CD4-positive, alpha-beta T cell (primary cell): ENCODE data around the gene TMEM150B. TPM values are rescaled to one million over a fixed set of nuclear protein-coding genes. Genes with fewer than 3 reads are reported as not detected.

Source experiments
- ATAC-seq: fragments of 200-7000 bp; cut with Tn5 transposase; one replicate; pipeline ENCODE4 v1.10.0; 2022; ENCODE audit warnings: mild to moderate bottlenecking; ENCODE audit not compliant: poor library complexity
- CTCF ChIA-PET: fragments of 350-600 bp; sonication (Branson Sonifier 250); formaldehyde crosslinking; loops from one replicate; lab custom pipeline; 2021; ENCODE audit warnings: antibody characterized with exemption, inconsistent platforms; lab: Charles Lee
- POLR2A ChIA-PET: fragments of 350-600 bp; sonication (Branson Sonifier 250); formaldehyde crosslinking; loops from one replicate; lab custom pipeline; 2021; ENCODE audit warnings: antibody characterized with exemption, inconsistent platforms; lab: Charles Lee
- DNase-seq, 14 experiments: peaks; one replicate each; pipeline ENCODE4 v3.0.0-alpha.2; 2013 to 2020; ENCODE audit warnings: mixed read lengths in 2 of 14
- H3K27ac ChIP-seq, 2 donors: one replicate each; pipeline versions ENCODE4 v1.5.1 to v1.7.0; 2013; ENCODE audit warnings: low read length in 2 of 2, low read depth in 1 of 2, mild to moderate bottlenecking in 1 of 2
- H3K27me3 ChIP-seq, 2 experiments: 1 replicate in 1 of 2; 2 replicates in 1 of 2; pipeline versions ENCODE4 v1.6.1 to v1.7.0; 2013; ENCODE audit warnings: low read length in 2 of 2, control low read depth in 1 of 2, mild to moderate bottlenecking in 1 of 2, moderate library complexity in 1 of 2; ENCODE audit not compliant: insufficient read depth in 2 of 2, control insufficient read depth in 1 of 2
- H3K36me3 ChIP-seq: one replicate; pipeline ENCODE4 v1.6.1; 2013; ENCODE audit warnings: low read length, control low read depth; ENCODE audit not compliant: insufficient read depth
- H3K4me1 ChIP-seq: one replicate; pipeline ENCODE4 v1.6.1; 2013; ENCODE audit warnings: low read length, control low read depth; ENCODE audit not compliant: insufficient read depth
- H3K4me3 ChIP-seq: one replicate; pipeline ENCODE4 v1.5.1; 2013; ENCODE audit warnings: mild to moderate bottlenecking, low read length, moderate library complexity
- H3K9me3 ChIP-seq, 2 experiments: 1 replicate in 1 of 2; 2 replicates in 1 of 2; pipeline versions ENCODE4 v1.6.1 to v1.7.0; 2013; ENCODE audit warnings: low read length in 2 of 2, mild to moderate bottlenecking in 2 of 2, control low read depth in 1 of 2, moderate library complexity in 1 of 2; ENCODE audit not compliant: control insufficient read depth in 1 of 2, insufficient read depth in 1 of 2
- H3K27ac Mint-ChIP-seq: one replicate; pipeline ENCODE4 v1.8.0; 2020; ENCODE audit warnings: mixed read lengths
- H3K27me3 Mint-ChIP-seq: one replicate; pipeline ENCODE4 v1.8.0; 2021; ENCODE audit warnings: mixed read lengths
- H3K36me3 Mint-ChIP-seq: one replicate; pipeline ENCODE4 v1.8.0; 2021; ENCODE audit warnings: low read depth, mixed read lengths
- H3K4me1 Mint-ChIP-seq: one replicate; pipeline ENCODE4 v1.8.0; 2021; ENCODE audit warnings: low read depth, mixed read lengths
- H3K4me3 Mint-ChIP-seq: one replicate; pipeline ENCODE4 v1.8.0; 2020; ENCODE audit warnings: mild to moderate bottlenecking, mixed read lengths
- H3K9me3 Mint-ChIP-seq: one replicate; pipeline ENCODE4 v1.8.0; 2020; ENCODE audit warnings: mixed read lengths
- CTCF ChIP-seq: fragments of 200-600 bp; IDR thresholded peaks from one replicate; pipeline ENCODE4 v1.8.0; 2022; ENCODE audit warnings: antibody characterized with exemption, mild to moderate bottlenecking
- intact Hi-C, 2 experiments: fragments of 100-400 bp; cut with DNase I in 1 of 2; cut with micrococcal nuclease in 1 of 2; formaldehyde crosslinking; loops; one replicate each; pipeline versions ENCODE4 v1.15.1 to v1.9.0; 2023 to 2025; cut with DNase I, micrococcal nuclease
- total RNA-seq, 174 experiments: library from RNA in 2 of 174; stranded (reverse) in 2 of 174; gene quantifications; one replicate each; pipeline ENCODE4 v1.2.3 and lab custom pipeline; 2021 to 2026

Gene TMEM150B
- total RNA-seq, 2 experiments from 2014 or later: not detected

GRCh38 chr19:55368701-55369563, 43.8 kb upstream of the TMEM150B start:
- H3K9me3 ChIP-seq: peaks cover 0 to 28% of the 10 kb centered on the region in 2 experiments
- Mint-ChIP-seq H3K9me3 (no peaks in the 10 kb centered on the region), H3K36me3 (no peaks in the 10 kb centered on the region), H3K27me3 (peaks cover 44% of the 10 kb centered on the region), H3K27ac (no peak overlapping the region), H3K4me1 (peaks cover 5% of the 10 kb centered on the region), H3K4me3 (peak overlapping the region; percentile 45)
- no peaks in the 10 kb centered on the region for H3K36me3 ChIP-seq
- no peak for ATAC-seq
- no peak overlapping the region for H3K4me3 ChIP-seq
- peak in 2 of 14 experiments; percentile 13 to 32 for DNase-seq
- ChIA-PET POLR2A (interaction anchor here (0.8 to 1.6 kb wide), 7 partner anchors 14 to 109 kb away, joined by 3 to 7 read pairs (median 3); partner anchors contain the start of genes KMT5C, UBE2S and ZNF628), CTCF (no interaction called here)
- H3K27me3 ChIP-seq: peaks cover 49 to 52% of the 10 kb centered on the region in 2 experiments
- TF ChIP-seq CTCF: no peak
- peaks cover 18% of the 10 kb centered on the region for H3K4me1 ChIP-seq
- intact Hi-C loops: no loop called here
- H3K27ac ChIP-seq: no peak overlapping the region

GRCh38 chr19:55368106-55368505, 43.0 kb upstream of the TMEM150B start:
- CTCF ChIA-PET: no interaction called here
- intact Hi-C loops: no loop called here

GRCh38 chr19:55366790-55367189, 41.6 kb upstream of the TMEM150B start:
- H3K4me3 ChIP-seq: no peak overlapping the region
- intact Hi-C loops: no loop called here
- H3K36me3 Mint-ChIP-seq: no peaks in the 10 kb centered on the region

More at GRCh38 chr19:55368106-55368505, 43.0 kb upstream of the TMEM150B start:
- peaks cover 0 to 25% of the 10 kb centered on the region in 2 experiments for H3K9me3 ChIP-seq
- H3K4me1 ChIP-seq: peaks cover 18% of the 10 kb centered on the region
- Mint-ChIP-seq H3K4me3 (no peak overlapping the region), H3K27ac (no peak overlapping the region), H3K4me1 (peaks cover 5% of the 10 kb centered on the region), H3K9me3 (no peaks in the 10 kb centered on the region), H3K27me3 (peaks cover 39% of the 10 kb centered on the region), H3K36me3 (no peaks in the 10 kb centered on the region)
- H3K27ac ChIP-seq: no peak overlapping the region
- DNase-seq (no peak), ATAC-seq (no peak)
- peaks cover 41 to 44% of the 10 kb centered on the region in 2 experiments for H3K27me3 ChIP-seq
- no peak for TF ChIP-seq CTCF
- POLR2A ChIA-PET: interaction anchor here (1.0 to 1.6 kb wide), 5 partner anchors 15 to 109 kb away, joined by 3 to 7 read pairs (median 3); partner anchors contain the start of genes KMT5C, UBE2S and ZNF628
- no peak overlapping the region for H3K4me3 ChIP-seq
- H3K36me3 ChIP-seq: no peaks in the 10 kb centered on the region

More at GRCh38 chr19:55366790-55367189, 41.6 kb upstream of the TMEM150B start:
- ATAC-seq: no peak
- Histone ChIP-seq H3K36me3 (no peaks in the 10 kb centered on the region), H3K9me3 (peaks cover 0 to 16% of the 10 kb centered on the region in 2 experiments), H3K4me1 (peaks cover 18% of the 10 kb centered on the region), H3K27ac (no peak overlapping the region), H3K27me3 (peaks cover 28 to 30% of the 10 kb centered on the region in 2 experiments)
- peaks cover 30% of the 10 kb centered on the region for H3K27me3 Mint-ChIP-seq
- no peak overlapping the region for H3K27ac Mint-ChIP-seq
- peaks cover 5% of the 10 kb centered on the region for H3K4me1 Mint-ChIP-seq
- CTCF ChIA-PET: interaction anchor here (1.3 kb wide), 1 partner anchor 19 kb away, joined by 3 read pairs; no protein-coding TSS in a partner anchor
- H3K4me3 Mint-ChIP-seq: no peak overlapping the region
- H3K9me3 Mint-ChIP-seq: no peaks in the 10 kb centered on the region
- POLR2A ChIA-PET: no interaction called here
- DNase-seq: no peak
- TF ChIP-seq CTCF: no peak
